ENCODE data around the gene ZC3H10.

The ZC3H10 gene

DNA sequence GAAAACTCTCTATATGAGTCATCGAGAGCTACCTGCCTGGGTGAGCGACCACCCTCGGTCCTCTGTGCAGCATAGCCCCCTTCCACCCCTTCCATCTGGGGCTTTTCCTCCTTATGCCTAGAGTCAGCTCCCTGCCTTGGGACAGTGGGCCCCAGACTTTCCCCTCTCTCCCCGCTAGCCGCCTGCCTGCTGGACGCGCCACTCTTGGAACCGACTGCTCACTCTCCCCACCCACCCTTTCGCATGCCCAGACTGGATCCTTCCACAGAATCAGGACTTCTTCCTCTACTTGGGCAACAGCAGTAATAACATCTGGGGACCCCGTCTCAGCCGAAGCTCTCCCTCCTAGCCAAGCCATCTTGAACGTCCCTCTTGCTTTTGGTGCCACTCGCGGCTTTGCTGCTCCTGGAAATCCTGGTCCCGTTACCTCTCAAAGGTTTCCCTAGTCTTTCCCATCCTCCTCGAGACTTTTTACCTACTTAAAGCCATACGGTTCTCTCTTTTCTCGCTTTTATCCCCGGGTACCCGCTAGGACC, 10.7 kb downstream of the ZC3H10 start:
- peak; percentile 17 for DNase-seq

DNA sequence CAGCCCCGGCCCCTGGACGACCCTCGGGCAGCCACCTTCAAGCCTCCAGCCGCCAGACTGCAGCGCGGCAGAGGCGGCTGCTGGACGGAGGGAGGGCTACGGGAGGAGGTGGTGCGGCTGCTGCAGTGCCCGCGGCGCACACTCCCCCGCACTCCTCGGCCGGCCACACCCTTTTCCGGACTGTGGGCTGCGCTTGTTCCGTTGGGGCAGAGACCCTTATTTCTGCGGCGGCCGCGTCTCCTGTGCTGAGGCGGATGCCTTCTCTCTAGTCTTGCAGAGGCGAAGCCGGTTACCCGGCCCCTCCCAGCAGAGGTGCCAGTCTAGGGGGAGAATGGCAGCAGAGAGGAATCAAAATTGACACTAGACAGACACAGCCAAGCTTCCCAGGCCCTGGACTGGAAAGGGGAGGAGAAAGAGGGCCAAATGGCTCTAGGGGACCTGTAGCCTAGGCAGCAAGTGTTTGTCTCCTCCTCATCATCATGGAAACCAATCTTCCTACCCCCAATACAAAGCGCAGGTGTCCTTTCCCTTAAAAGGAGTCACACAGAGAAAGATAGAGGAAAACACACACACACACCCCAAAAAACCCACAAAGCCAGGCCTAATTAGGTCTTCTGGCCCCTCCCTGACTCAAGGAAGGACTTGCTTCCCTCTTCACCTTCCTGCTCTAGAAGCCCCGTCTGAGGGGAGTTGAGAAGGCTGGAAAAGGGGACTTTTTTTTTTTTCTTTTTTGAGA, 11.3 kb downstream of the ZC3H10 start:
- peak; percentile 51 for DNase-seq

DNA sequence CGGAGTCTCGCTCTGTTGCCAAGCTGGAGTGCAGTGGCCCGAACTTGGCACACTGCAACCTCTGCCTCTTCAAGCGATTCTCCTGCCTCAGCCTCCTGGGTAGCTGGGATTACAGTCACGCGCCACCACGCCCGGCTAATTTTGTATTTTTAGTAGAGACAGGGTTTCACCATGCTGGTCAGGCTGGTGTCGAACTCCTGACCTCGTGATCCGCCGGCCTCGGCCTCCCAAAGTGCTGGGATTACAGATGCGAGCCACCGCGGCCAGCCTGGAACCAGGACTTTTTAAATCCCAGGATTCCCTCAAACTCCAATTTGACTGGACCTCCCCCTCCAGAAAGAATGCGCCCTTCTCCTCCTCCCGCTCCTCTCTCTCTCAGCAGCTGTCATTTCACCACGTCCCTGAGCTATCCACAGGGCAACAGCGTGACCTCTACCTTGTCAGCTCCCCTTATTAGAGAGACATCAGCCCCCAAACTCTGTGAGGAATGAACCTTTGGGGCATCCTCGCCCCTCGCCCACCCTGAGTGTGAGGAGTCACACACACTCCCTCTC, 12.0 kb downstream of the ZC3H10 start:
- no peak for DNase-seq

DNA sequence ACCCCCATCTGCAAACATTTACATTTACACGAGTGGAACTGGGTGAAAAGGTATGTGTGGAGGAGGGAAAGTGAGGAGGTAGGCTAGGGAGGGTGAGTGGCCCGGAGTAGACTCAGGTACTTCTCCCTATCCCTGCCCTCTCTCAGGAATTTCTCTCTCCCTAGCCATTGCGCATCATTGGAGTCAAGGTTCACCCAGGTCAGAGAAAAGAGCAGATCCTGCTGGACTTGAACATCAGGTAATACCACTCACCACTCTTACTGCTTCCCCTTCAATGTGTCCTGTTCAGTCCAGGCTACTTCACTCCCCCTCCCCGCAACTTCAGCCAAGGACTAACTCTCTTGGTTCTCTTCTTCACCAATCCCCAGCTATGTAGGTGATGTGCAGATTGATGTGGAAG, 12.8 kb downstream of the ZC3H10 start:
- DNase-seq: no peak

DNA sequence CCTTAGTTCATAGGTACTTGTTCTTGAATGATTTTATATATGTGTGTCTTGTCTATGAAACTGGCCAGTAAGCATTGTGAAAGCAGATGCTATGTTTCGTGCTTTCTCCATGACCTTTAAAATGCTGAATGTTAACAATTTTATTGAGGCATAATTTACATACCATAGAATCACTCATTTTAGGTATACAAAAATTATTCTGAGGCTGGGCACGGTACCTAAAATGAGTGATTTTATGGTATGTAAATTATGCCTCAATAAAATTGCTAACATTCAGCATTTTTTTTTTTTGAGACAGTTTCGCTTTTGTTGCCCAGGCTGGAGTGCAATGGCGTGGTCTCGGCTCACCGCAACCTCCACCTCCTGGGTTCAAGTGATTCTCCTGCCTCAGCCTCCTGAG, 16.8 kb downstream of the ZC3H10 start:
- no peak for DNase-seq

DNA sequence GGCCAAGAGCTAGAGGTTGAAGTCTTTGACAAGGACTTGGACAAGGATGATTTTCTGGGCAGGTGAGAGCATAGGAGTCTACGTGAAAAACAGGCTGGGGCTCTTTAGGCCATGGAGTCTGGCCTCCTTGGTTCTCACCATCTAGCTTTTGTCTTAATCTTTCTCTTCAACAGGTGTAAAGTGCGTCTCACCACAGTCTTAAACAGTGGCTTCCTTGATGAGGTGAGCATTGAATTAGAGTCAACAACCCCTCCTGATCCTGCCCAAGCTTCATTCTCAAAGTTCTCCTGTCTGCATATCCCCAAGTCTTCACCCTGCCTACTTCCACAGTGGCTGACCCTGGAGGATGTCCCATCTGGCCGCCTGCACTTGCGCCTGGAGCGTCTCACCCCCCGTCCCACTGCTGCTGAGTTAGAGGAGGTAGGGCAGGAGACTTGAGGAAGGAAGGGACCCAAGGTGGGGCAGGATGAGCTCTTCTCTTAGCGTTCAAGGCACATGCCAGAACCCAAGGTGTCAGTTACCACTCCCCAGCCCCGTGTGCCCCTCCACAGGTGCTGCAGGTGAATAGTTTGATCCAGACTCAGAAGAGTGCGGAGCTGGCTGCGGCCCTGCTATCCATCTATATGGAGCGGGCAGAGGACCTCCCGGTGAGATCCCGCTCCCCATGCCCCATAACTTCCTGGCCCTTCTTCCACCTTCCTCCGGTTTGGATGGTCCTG, 19.9 kb downstream of the ZC3H10 start:
- DNase-seq: no peak

DNA sequence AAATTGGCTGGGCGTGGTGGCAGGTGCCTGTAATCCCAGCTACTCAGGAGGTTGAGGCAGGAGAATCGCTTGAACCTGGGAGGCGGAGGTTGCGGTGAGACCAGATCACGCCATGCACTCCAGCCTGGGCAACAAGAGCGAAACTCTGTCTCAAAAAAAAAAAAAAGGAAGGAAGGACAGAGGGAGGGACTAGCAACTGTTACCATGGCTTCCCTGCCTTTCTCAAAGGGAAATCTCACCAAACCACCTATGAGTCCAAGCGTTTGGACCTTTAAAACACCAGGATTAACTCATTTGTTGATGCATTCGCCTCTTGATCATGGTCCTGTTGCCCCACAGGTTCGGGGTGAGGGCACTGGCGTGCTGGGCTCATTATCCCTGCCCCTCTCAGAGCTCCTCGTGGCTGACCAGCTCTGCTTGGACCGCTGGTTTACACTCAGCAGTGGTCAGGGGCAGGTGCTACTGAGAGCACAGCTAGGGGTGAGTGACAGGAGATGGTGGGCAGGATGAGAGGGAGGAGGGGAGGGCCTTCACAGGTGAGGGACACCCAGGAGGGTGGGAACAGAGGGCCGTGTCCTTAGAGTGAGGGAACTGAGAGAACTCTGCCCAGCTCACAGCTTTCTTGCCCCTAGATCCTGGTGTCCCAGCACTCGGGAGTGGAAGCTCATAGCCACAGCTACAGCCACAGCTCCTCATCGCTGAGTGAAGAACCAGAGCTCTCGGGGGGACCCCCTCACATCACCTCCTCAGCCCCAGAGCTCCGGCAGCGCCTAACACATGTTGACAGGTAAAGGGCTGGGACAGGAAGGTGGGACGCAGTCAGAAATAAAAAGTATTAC, 24.1 kb downstream of the ZC3H10 start:
- peak; percentile 56 for DNase-seq

DNA sequence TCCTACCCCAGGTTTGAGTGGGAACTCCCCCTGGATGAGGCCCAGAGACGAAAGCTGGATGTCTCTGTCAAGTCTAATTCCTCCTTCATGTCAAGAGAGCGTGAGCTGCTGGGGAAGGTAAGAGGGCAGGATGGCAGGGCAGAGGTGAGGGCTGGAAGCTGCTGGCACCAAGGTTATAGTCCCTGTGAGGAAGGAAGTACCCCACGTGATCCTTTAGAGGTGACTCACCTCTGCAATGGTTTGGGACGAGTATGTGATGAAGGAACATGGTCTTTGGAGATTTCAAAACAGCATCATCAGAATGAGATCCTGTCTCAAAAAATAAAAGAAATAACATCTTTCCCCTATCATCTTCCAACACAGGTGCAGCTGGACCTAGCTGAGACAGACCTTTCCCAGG, 25.2 kb downstream of the ZC3H10 start:
- no peak for DNase-seq

DNA sequence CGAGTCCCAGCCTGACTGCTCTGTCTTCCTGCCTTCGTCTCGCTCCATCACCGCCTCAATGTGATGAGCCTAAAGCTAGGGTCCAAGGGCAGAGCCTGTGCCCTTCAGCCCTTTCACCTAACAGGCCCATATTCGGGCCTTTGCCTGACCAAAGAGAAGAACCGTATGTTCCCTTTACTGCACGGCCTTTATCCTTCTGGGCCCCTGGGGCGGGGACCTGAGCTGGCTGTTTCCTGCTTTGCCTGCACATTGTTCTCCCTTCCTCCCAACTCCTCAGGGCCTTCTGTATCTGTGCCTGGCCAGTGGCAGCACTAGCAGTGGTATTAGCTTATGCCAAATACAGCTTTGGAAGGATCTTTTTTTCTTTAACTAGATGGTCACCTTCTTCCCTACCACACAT, 25.8 kb downstream of the ZC3H10 start:
- no peak for DNase-seq

DNA sequence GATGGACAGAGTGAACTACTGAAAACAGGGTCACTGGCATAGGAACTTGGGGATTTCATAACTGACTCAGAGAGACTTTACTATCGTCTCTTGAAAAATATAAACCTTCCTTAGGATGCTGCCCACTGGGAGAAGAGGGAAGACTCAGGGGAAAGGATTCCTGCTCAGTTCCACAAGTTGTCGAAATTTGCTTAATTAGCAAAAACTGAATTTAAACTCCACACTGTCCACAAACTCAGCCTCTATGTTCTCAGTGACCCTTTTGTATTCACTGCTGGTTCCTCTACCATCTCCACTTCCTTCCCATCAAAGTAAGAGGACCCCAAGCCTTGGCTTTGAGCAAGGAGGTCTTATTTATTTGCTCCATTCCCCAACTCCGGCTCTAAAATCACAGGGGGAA, 27.2 kb downstream of the ZC3H10 start:
- no peak for DNase-seq

DNA sequence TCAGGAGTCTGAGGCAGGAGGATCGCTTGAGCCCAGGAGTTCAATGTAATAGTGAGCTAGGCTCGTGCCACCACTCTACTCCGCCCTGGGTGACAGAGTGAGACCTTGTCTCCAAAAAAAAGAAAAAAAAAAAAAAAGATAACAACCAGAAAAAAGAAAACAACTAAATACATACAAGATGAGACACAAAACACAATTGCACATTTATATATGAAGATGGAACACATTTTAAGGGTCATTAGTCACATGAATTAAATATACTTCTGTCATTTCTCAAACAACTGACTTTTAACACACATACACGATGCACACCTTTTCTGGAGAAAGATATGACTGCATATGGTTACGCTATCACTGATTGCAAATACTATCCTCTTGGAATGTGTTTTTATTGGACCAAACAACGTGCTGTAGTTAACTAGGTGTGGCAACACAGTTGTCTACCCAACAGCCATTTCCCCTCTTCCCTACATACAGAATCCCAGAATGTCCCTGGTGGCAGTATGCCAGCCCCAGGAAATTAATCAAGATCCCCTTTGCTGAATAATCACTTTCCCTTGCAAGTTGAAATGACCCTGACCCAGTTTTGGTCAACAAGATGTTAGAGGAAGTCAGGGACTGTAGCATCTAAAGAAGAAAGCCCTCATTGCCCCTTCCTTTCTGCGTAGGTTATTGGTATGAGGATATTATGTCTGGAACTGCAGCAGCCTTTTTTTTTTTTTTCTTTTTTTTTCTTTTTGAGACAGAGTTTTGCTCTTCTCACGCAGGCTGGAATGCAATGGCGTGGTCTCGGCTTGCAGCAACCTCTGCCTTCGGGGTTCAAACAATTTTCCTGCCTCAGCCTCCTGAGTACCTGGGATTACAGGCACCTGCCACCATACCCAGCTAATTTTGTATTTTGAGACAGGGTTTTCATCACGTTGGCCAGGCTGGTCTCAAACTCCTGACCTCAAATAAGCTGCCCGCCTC, 28.7 kb downstream of the ZC3H10 start:
- DNase-seq: no peak

DNA sequence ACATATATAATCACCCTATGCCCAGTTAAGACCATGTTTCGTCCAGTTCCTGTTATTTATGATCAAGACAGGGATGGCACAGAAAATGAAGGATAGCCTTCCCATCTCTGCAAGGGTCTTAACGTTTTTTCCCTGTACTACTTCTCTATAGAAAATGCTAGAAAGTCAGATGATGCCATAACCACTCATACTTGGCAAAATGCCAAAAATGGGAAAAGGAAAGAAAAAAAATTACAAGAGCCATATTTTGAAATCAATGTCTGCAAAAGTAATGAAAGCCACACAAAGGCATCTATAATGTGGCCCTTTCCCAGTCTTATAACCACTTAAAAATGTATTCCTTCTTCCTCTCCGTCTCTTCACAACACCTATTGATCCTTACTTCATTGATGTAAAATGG, 32.5 kb downstream of the ZC3H10 start:
- peak; percentile 80 for DNase-seq

DNA sequence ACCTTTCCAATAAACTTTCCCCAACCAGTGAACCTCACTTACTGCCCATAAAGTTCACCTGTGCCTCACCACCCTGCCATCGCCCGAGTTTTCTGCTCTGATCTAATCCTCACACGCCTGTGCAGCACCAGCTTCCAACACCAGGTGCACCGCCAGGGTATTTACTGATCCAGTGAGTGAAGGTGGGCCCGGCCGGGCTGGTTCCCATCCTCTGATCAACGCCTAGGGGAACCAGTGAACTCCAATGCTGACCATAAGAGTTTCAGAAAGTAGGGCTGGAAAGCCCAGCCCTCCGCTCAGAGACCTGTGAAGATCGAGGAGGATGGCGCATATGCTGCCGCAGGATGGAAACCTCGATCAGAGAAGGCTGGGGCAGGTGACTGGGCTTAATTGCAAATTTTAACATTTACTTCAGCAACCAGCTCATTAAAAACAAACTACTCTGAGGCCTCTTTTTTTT, 33.6 kb downstream of the ZC3H10 start:
- DNase-seq: peak; percentile 21

DNA sequence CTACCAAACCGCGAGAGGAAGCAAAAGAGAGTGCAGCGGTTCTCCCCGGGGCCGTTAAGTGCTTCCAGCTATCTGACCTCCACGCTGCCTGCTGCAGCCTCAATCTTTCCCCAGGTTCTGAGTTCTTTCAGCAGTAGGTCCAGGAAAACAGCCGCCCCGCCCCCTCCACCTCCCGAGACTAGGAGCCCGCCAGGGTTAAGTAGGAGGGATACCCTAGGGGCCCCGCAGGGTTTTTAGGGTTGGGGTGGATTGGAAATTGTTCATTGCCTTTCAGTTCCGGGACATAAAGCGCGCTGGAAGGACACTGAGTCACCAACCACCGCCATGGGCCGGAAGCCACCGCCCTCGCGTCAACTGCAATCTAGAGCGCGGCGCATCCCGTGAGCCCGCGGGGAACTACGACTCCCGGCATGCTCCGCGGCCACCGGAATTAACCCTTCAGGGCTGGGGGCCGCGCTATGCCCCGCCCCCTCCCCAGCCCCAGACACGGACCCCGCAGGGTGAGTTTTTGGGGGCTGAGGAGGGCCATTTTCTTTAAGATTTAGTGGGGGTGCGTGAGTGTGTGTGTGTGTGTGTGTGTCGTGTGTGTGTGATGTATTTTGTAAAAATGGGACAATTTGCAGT, 34.2 kb downstream of the ZC3H10 start, which contains the start of gene MYL6B:
TSS of gene MYL6B (plus strand) at position 456 of the 624 bp plus-strand sequence. CDS start 1,332 bp downstream, outside the sequence.
- DNase-seq: peak; percentile 94

DNA sequence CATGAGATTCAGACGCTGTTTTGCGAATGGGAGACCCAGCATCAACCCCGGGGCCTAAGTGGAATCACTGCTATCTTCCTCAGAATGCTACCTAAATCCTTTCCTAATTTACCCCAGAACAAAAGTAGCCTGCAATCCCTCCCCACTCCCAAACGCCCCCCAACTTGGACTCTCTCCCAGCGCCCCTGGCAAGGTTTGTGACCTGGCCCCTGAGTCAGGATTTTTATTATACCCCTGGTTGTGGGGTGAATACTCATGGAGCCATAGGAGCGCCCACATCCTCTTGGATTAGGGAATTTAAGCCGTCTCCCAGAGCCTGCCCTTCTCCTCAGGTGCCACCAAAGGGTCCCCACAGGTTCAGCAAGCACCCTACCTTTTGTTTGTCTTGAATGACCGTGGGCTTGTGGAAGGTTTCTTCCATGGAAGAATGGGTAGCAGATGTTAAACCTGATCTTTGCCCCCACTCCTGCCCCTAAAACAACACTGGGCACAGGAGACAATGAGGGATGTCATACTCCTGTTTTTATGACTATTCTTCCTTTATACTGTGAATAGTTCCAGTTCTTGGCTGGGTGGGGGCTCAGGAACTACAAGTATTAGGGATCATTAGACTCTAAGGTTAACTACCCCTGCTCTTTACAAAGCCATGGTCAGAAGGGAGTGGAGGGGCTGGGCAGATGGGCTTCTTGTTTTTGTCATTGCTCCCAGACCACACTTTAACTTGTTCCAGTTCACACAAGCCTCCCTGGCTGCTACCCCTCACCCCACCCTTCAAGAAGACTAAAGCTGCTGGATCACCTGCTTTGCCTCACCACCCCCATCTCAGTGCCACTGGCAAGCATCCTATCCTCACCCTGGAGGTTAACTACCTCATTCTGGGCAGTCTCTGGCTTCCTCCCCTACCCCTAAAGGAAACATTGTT, 35.0 kb downstream of the ZC3H10 start:
- no peak for DNase-seq

DNA sequence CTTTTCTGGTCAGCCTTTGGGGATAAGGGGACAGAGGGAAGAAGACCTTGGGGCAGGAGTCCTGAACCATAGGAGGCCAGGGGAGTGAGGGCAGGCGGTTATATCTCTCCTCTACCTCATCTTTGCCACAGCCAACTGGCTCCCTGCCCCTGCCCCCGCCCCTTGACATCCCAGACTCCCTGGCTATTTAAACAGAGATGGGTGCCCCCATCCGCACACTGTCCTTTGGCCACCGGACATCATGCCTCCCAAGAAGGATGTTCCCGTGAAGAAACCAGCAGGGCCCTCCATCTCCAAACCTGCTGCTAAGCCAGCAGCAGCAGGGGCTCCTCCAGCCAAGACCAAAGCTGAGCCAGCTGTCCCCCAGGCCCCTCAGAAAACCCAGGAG, 35.6 kb downstream of the ZC3H10 start:
- no peak for DNase-seq

DNA sequence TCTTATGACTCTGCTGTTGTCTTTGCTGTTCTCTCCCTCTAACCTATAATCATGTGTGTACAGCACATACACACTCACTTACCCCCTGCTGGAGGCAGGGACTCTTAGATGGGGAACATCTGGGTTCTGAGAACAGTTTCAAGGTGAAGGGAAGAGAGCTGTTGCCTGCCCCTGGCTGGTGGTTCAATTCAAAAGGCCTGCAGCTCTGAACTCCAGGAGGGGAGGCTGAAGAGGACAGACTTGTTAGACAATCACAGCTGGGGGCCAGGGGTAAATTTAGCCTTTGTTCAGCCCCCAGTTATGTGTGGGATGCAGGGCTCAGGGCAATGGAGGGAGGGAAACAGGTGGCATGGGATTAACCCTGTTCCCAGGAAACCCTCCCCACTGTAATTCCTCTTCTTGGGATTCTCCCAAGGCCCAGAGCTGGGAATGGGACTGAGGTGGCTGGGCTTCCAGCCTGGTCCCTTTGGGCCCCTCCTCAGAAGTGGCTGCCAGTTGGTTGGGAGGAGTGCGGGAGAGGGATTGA, 36.2 kb downstream of the ZC3H10 start:
- no peak for DNase-seq

DNA sequence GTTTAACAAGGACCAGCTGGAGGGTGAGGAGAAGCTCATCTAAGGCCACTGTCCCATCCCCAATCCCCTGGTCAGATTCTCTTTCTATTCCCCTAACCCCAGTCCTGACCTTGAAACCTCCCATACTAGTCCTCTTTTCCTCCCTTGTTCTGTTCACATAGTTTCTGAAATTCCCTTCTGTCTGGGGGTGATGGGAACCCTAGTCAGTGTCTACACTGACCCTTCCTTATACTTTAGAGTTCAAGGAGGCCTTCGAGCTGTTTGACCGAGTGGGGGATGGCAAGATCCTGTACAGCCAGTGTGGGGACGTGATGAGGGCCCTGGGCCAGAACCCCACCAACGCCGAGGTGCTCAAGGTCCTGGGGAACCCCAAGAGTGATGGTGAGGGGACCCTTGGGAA, 36.8 kb downstream of the ZC3H10 start:
- DNase-seq: no peak

DNA sequence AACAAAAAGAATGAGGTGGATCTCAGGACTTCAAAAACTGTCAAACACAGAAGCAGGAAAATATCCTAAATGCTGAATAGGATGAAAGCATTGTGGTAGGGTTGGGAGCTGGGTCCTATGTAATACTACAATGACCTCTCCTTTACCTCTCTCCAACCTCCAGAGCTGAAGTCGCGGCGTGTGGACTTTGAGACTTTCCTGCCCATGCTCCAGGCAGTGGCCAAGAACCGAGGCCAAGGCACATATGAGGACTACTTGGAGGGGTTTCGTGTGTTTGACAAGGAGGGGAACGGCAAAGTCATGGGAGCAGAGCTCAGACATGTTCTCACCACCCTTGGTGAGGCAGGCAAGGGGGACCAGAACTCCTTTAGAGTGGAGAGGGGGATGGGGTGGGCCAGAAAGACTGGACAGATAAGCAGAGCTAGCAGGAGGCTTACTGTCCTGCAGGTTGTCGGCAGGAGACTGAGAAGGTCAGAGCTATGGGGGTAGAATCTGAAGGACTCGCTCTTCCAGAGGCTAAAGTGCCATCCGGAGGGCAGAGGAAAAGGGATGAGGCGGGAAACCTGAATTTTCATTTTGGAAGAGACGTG, 37.3 kb downstream of the ZC3H10 start:
- no peak for DNase-seq

Data from inflammatory macrophage treated with lipopolysaccharide for 4 hours (primary cell).